Stimulated activated CD4-positive, alpha-beta T cell treated with anti-CD3 and anti-CD28 coated beads, Interleukin-15, amount 100 ng/mL, for 48 hours (primary cell): Measurements from ENCODE around the gene GARNL3.

Source experiments
- DNase-seq, 2 donors: peaks; one replicate each; pipeline ENCODE4 v3.0.0-alpha.2; 2020; ENCODE audit warnings: low read depth in 2 of 2

The GARNL3 gene

GRCh38 chr9:127277770-127278169, 13.2 kb downstream of the GARNL3 start:
- DNase-seq: no peak

GRCh38 chr9:127278372-127278771, 13.8 kb downstream of the GARNL3 start:
- no peak for DNase-seq

GRCh38 chr9:127279717-127280285, 15.2 kb downstream of the GARNL3 start:
- no peak for DNase-seq

GRCh38 chr9:127280880-127281660, 16.5 kb downstream of the GARNL3 start:
- DNase-seq: no peak

DNA sequence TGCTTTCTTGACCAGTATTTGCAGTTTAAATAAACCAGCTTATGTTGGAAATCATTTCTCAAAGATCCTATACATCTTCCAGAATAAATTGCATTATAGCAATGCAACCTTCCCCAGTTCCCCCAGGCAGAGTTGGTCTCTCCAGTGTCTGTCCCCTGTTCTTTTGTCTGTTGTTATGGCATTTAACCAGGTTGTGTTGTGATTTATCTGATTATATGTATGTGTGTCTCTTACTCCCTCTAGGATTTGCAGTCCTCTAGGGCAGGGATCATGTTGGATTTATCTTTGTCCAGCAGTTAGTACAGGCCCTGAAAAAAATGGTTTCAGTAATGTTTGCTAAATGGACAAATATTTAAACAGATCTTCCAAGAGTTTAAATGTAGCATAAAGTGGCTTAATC, 17.3 kb downstream of the GARNL3 start:
- DNase-seq: no peak

DNA sequence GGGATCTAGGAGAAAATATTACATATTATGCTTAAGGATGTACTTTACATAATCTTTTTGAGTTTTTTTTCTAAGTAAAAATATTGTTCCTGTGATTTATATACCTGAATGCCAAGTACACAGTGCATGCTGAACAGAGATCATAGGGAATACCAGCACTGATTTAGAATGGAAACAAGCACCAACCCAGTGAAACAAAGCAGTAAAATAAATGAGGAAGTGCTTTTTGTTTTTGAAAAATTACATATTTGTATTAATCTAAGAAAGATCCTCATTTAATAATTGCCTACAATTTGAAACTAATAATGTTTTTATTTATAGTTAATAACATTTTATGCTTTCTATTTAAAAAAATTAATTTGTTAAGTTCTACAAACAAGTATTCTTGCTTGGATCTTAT, 18.0 kb downstream of the GARNL3 start:
- no peak for DNase-seq

GRCh38 chr9:127283135-127283534, 18.6 kb downstream of the GARNL3 start:
- no peak for DNase-seq

- DNase-seq: no peak
These were observed 19.4 kb downstream of the GARNL3 start for GRCh38 chr9:127283917-127284497.

DNA sequence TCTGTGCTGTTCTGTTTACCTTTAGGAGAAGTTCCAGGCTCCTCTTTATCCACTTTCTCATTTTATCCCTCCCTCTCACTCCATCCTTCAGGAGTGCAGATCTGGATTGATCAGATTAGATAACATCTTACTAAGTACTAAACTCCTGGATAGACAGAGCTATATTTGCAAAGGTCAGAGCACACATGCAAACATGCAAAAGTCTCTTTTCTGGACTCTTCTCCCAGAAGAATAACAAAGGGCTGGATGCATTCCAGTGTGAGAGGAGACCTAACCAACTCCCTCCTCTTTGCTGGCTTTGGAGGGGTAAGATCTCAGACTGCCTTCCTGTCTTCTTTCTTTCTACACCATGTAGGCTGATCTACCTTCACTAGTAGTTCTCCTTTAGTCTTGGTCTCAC, 21.4 kb downstream of the GARNL3 start:
- no peak for DNase-seq

GRCh38 chr9:127290561-127291065, 26.0 kb downstream of the GARNL3 start:
- no peak for DNase-seq

GRCh38 chr9:127291246-127291778, 26.7 kb downstream of the GARNL3 start:
- DNase-seq: no peak

- DNase-seq: no peak
These were observed 27.8 kb downstream of the GARNL3 start for GRCh38 chr9:127292415-127292814.

DNA sequence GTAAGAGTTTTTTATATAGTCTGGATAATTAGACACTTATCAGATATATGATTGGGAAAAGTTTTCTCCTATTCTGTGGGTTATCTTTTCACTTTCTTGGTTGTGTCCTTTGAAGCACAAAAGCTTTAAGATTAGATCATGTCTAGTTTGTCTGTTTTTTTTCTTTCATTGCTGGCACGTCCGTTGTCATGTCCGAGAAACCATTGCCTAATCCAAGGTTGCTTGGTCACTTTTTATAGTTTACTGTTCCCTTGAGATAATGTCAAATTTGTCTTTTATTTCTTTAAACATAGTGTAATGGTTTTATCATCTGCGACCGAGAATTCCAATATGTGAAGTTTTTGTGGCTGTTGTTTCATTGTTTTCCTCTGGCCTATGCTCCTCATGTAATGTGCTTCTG, 28.8 kb downstream of the GARNL3 start:
- no peak for DNase-seq

DNA sequence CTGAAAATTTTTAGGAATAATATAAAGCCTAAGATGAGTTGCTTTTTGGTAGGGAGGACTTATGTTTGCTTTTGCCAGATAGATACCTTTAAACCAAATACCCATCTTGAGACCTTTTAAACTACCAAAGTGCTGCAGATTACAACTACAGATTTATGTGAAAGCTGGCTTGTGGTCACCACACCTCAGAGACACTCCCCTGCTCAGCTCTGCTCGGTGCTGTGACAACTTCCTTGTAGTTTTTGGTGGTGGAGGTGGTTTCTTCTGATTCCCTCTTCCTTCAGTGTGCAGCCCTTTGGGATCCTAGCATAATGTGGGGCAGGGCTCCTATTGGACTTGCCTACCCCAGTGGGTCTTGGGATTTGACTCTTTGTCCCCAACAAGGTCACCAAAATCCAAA, 29.2 kb downstream of the GARNL3 start:
- DNase-seq: no peak

DNA sequence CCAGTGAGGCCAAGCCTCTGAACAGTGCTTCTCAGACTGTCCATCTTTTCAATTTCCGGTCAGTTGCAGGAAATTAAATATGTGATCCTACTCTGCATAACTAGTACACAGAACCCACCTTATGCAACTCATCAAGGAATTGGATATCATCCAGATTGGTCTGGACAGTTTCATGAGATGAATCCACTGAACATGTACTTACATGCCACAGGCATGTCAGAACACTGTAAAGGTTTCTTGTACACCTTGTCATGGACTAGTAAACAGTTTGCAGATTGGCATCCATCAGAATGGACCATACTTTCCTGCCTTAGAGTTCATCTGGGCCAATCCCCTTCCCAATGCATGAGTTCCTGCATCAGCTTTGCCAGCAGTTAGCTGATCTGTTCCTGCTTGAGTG, 30.4 kb downstream of the GARNL3 start:
- no peak for DNase-seq

- no peak for DNase-seq
These were observed 36.4 kb downstream of the GARNL3 start for GRCh38 chr9:127300886-127301447.

DNA sequence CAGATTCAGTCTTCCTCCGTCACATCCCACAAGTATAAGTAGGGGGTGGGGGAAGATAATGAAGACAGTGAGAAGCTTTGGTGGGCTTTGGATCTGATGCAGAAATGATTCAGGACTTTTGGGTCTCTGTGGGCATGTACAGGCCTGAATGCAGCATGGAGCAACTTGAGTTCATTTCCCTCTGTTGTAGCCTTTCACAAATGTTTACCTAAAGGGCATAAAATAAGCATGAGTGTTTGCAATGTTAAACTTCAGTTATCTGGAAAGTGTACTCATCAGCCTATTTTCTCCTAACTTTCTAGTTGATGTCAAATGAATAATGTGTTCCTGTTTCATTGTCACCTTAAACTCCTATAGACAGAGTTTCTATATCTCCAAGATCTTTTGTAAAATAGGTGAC, 39.3 kb downstream of the GARNL3 start:
- no peak for DNase-seq

DNA sequence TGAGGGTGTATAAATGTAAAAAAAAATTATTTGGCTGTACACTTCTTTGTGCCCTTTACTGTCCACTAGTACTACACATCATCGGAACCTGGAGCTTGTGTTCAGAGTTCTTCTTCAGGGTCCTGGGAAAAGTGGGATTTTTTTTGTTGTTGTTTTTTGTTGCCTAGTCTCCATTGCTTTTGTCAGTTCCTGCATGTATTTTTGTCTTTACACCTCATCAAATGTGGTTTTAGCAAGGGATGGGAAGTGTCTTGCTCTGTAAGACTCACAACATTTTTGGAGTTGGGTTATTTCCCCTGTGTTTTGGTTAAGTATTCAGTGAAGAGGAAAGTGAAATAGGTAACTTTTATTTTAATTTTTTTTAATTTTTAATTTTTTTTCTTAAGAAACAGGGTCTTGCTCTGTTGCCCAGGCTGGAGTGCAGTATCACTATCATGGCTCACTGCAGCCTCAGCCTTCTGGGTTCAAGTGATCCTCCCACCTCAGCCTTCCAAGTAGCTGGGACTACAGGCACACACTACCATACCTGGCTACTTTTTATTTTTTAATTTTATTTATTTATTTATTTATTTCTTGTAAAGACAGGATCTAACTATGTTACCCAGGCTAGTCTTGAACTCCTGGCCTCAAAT, 40.7 kb downstream of the GARNL3 start:
- no peak for DNase-seq

- no peak for DNase-seq
These were observed 41.3 kb downstream of the GARNL3 start for GRCh38 chr9:127305838-127306226.

- no peak for DNase-seq
These were observed 43.2 kb downstream of the GARNL3 start for GRCh38 chr9:127307802-127308201.

- no peak for DNase-seq
These were observed 44.3 kb downstream of the GARNL3 start for GRCh38 chr9:127308652-127309434.
